GM13976 (cell line): ENCODE measurements around the gene ASPRV1.

Experiments
- DNase-seq: peaks from one replicate; pipeline ENCODE4 v3.0.0; 2012; ENCODE audit warnings: low spot score
- in situ Hi-C: fragments of 300-500 bp; cut with MboI; formaldehyde crosslinking; loops from one replicate; pipeline ENCODE4 v1.12.0; 2022; ENCODE audit warnings: low sequenced_read_pairs, mixed read lengths, inconsistent platforms; ENCODE audit not compliant: unreplicated experiment
- TF ChIP-seq, protein P1 (sequence below): IDR thresholded peaks from 2 replicates; pipeline ENCODE4 v1.5.1; 2012; ENCODE audit warnings: borderline replicate concordance, mild to moderate bottlenecking; ENCODE audit not compliant: insufficient read depth; ENCODE audit errors: extremely low read depth, missing control alignments, control extremely low read depth

ASPRV1 gene

DNA sequence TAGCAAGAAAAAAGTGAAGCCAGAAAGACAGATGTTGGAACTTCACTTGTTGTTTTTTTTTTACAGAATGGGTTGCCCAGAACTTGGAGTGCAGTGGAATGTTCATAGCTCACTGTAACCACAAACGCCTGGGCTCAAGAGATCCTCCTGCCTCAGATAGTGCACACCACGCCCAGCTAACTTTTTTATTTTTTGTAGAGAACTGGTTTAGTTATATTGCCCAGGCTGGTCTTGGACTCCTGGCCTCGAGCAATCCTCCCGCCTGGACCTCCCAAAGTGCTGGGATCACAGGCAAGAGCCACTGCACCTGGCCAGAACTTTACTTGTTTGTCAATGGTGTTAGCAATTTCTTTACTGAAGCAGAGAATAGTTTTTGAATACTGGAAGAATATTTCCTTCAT, 11.9 kb upstream of the ASPRV1 start:
- TF ChIP-seq, protein P1, sequence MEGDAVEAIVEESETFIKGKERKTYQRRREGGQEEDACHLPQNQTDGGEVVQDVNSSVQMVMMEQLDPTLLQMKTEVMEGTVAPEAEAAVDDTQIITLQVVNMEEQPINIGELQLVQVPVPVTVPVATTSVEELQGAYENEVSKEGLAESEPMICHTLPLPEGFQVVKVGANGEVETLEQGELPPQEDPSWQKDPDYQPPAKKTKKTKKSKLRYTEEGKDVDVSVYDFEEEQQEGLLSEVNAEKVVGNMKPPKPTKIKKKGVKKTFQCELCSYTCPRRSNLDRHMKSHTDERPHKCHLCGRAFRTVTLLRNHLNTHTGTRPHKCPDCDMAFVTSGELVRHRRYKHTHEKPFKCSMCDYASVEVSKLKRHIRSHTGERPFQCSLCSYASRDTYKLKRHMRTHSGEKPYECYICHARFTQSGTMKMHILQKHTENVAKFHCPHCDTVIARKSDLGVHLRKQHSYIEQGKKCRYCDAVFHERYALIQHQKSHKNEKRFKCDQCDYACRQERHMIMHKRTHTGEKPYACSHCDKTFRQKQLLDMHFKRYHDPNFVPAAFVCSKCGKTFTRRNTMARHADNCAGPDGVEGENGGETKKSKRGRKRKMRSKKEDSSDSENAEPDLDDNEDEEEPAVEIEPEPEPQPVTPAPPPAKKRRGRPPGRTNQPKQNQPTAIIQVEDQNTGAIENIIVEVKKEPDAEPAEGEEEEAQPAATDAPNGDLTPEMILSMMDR: no peak
- in situ Hi-C loops: no loop called here
- no peak for DNase-seq

GRCh38 chr2:69972822-69973221, 11.4 kb upstream of the ASPRV1 start:
- TF ChIP-seq, protein P1: no peak
- no peak for DNase-seq
- in situ Hi-C loops: no loop called here

DNA sequence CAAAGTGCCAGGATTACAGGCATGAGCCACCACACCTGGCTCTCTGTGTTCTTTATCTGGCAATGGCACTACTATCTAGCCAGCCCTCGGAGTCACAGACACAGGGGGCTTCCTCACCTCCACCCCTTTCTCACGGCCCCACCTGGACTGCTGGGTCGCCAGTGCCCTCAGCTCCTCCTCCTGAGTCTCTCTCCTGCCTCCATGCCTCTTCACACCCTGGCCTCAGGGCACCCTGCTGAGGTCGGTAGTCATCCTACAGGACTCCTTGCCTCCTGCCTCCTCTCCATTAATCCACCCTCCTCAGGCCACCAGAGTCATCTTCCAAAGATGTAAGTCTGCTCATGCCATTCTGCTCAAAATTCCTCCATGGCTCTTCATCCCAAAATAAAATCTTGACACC, 8.6 kb upstream of the ASPRV1 start:
- TF ChIP-seq, protein P1: no peak
- DNase-seq: no peak
- in situ Hi-C loops: no loop called here

- DNase-seq: no peak
- in situ Hi-C loops: no loop called here
- TF ChIP-seq, protein P1: no peak
Measured at GRCh38 chr2:69969126-69969983, 7.9 kb upstream of the ASPRV1 start.

DNA sequence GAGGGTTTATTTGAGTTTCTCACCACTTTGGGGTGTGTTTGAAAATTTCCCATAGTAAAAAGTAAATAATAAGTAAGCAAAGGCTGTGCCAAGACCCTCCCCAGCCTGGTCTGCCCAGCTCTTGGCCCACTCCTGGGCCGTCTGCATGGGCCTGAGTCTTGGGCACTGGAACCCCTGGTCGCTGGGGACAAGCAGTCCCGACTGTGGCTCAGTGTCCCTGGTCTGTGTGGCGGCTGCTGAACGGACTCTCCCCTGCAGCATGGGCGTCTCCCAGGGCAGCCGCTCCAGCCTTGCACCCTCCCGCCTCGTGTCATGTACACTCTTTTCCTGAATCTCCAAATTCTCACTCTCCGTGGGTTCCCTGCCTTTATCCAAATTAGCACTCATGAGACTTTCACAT, 7.2 kb upstream of the ASPRV1 start:
- in situ Hi-C loops: no loop called here
- no peak for DNase-seq
- TF ChIP-seq, protein P1: no peak

- in situ Hi-C loops: no loop called here
- DNase-seq: no peak
- TF ChIP-seq, protein P1: no peak
Measured at GRCh38 chr2:69966496-69966895, 5.1 kb upstream of the ASPRV1 start.
